GM18526 (cell line): Measurements from ENCODE around the gene MX1.
A peak's percentile ranks its signal among the peaks of the same experiment; 100 is the strongest.

Experiments
- POLR2A ChIP-seq: IDR thresholded peaks from 3 replicates; pipeline ENCODE4 v1.6.1; 2011; ENCODE audit not compliant: insufficient read length; ENCODE audit errors: extremely low read depth

MX1 gene

DNA sequence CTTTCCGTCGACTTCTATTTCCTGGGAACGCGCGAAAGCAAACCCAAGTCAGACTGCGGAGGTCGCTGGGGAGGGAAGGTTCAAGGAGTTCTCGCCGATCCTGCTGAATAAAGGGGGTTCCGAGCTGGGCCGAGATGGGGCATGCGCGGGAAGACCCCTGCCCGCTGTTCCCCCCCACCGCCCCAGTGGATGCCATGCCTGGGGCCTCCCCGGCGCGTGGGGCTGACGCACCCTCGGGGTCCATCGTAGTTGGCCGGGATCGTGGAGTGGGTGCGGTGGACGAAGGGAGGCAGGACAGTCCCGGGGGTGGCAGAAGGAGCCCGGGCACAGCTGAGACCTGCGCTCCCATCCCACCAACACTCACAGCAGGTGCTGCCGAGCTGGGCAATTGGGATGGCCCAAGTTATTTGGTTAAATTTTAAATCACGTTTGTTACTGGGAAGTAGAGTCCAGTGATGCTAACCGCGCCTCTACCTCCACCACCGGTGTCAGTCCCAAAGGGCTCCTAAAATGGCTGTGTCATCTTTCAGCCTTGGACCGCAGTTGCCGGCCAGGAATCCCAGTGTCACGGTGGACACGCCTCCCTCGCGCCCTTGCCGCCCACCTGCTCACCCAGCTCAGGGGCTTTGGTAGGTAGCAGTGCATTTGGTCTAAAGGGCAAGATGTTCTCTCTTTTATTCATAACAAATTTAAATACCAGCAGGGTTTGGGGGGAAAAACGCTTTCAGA lies 801 bp downstream of the MX1 start:
- peak; percentile 55 for TF ChIP-seq POLR2A

DNA sequence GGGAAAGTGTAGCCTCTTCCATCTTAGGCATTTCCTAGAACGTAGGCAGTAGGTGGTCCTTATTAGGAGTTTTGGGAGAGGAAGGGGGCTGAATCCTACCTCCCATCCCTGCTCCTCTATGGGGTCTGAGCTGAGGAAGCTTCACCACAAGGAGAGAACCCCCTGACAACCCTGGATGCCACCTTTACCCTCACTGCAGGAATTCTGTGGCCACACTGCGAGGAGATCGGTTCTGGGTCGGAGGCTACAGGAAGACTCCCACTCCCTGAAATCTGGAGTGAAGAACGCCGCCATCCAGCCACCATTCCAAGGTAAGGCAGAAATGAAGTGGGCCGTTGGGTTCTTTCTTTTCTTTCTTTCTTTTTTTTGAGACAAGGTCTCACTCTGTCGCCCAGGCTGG lies 1.5 kb downstream of the MX1 start:
- no peak for TF ChIP-seq POLR2A

DNA sequence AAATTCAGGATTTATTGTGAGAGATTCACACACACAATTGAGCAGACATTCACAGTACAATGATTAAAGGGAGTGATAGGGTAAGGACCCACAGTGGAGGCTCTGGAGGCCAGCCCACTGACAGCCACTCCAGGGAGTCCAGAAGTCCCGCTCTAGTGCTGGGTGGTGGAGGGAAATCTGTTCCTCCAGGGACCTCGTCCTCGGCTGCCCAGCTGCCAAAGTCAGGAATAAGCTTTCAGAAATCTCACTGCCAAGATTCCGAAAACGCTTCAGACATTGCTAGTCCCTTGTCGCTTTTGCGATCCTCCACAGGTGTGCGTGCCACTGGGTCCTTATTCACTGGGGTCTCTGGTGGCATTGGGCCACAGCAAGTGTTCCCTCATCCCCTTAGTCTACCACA lies 2.3 kb downstream of the MX1 start:
- peak; percentile 19 for TF ChIP-seq POLR2A

DNA sequence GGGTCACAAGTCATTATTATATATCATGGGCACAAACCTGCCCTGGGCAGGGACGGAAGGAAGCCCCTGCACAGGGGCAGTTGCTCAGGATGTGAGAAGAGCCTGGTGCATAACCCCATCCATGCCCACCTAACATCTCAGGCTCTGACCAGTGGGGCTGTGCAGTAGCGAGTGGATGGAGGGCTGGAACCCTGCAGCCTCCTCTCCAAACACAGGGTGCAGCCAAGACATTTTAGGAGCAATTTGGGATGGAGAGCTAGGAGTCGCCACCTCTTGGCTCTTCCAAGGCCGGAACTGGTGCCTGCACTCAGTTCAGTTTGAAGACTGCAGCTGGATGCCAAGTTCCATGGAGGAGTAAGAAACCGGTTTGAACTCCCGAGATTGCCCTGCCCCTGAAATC lies 2.8 kb downstream of the MX1 start:
- no peak for TF ChIP-seq POLR2A

DNA sequence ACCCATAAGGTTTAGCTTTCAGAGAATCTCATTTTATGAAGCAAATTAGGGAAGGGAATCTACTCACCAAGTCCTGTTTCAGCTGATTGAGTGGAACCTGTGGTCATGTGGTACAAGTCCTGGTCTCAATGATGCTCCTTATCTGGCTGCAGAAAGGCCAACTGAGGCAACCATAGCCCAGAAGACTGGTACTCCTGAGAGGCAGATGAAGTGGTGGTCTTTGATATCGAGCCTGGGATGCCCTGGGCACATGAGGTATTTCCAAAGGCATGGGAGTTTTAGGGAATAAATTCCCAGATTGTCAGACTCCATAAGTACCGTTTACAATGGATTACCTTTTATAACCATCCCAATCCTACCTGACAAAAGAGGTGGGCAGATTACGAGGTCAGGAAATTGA lies 3.3 kb downstream of the MX1 start:
- no peak for TF ChIP-seq POLR2A

DNA sequence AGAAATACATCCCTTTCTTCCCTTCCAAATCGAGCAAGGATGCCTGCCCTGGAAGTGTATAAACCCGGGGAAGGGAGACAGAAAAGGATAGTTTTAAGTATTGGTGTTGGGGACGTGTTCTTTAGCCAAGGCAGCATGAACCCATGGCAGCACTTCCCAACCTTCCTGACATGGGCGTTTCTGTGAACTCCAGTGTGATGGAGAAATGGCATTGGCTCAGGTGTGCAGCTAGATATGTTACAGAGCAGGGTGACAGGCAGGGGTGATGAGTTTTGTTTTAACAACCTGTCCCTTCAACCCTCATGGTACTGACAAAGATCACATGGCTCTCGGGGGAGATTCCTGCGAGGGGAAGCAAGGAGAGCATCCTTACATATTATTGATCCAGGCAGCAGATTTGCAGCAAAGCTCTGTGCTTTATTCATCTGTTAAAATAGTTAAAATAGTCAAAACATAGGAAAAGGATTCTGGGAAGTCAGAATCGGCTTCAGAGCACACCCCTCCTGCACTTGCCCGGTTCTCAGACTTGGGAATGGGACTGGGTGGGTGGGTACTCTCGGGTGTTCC lies 4.0 kb downstream of the MX1 start:
- no peak for TF ChIP-seq POLR2A

DNA sequence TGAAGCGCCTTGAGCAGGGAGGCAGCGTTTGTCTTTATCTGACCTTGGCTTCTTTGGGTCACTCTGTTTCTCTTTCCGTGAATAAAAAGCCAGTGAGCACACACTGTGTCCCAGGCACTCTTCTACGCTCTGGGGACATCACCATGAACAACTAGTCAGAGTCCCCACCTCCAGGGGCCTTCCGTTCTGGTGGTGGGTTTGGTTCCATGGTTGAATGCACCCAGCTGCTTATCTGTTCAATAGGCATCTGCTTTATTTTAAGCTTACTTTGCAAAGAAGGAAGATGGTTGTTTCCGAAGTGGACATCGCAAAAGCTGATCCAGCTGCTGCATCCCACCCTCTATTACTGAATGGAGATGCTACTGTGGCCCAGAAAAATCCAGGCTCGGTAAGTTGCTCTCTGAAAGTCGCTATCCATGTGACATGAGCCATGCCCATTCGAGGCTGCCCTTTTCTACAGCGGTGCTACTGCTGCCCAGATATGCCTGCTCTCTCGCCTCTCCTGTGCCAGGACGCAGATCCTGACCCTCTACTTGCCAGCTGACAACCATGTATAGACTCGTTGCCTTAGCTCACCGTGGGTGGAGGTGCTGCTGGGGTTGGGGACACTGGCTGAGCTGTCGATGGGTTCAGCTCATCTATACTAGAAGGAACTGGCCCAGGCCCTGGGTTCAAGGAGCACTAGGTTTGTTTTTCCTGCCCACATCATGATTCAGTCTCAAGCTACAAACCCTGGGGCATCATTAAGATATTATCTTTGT lies 5.9 kb downstream of the MX1 start:
- TF ChIP-seq POLR2A = peak; percentile 34

DNA sequence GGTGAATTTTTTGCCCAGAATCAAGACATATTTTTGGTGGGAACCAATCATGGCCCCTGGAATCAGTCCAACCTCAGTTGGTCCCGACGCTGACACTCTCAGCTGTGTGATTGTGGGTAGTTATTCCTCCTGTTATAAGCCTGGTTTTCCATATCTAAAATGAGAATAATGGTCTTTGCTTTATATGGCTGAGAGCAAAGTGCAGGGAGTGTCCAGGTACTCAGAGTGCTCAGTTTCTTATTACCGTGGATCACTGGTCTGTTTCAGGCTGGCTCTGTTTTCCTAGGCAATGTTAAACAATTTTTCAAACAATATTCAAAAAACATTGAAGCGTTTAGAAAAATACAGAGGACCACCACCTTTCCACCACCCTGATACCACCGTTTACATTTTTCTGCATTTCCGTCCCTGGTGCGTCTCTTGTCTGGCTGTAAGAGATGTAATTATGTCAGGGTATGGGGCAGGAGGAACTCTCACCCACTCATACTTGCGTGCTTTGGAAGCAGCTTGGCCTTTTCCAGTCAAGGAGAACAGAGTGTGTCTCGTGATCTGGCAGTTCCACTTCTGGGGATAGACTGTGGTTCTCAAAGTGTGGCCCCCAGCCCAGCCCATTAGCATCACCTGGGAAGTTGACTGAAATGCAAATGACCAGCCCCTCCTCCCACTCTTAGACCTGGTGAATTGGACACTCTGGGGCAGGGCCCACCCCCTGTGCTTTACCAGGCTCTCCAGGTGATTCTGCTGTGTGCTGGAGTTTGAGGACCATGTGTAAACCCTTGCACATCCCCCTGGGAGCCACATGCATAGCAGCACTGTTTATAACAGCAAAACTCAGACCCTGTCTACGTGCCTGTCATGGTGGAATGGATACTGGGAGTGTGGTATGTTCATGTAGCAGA lies 6.8 kb downstream of the MX1 start:
- no peak for TF ChIP-seq POLR2A

DNA sequence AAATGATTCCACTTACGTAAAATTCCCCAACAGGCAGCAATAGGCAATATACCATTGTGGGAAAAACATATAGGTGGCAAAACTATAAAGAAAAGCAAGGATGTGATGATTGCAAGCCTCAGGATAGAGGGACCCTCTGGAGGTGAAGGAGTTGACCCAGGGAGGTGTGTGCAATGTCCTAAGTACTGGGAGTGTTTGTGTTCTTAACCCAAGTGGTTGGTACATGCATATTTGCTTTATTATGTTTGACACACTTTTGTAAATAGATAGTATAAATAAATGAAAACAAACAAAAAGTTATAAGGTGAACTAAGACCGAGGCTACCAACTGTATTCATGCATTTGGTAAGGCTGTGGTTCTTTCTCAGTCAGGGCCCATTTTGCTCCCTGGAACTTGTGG lies 7.5 kb downstream of the MX1 start:
- TF ChIP-seq POLR2A = no peak

DNA sequence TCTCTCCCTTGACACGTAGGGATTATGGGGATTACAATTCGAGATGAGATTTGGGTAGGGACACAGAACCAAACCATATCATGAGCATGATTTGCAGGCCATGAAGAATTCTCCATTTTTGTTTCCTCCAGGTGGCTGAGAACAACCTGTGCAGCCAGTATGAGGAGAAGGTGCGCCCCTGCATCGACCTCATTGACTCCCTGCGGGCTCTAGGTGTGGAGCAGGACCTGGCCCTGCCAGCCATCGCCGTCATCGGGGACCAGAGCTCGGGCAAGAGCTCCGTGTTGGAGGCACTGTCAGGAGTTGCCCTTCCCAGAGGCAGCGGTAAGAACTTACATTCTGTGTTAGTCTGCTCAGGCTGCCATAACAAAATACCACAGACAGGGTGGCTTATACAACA lies 9.7 kb downstream of the MX1 start:
- TF ChIP-seq POLR2A = no peak

DNA sequence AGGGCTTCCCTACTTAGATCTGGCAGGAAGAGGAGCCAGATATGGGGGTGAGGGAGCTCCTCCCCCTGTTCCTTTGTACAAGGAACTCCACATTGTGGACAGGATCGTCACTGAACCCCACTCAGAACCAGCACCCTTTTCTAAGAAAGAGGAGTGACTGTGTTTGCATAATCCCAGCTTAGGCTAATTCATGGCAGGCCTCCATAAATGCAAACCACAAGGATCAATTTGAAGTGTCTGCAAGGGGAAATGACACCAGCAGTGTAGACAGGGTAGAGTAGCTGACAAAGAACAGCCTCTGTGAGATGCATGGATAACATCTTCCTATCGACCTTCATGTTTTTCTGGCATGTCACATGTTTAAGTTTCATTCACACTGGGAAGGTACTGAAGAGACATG lies 11.7 kb downstream of the MX1 start:
- no peak for TF ChIP-seq POLR2A

DNA sequence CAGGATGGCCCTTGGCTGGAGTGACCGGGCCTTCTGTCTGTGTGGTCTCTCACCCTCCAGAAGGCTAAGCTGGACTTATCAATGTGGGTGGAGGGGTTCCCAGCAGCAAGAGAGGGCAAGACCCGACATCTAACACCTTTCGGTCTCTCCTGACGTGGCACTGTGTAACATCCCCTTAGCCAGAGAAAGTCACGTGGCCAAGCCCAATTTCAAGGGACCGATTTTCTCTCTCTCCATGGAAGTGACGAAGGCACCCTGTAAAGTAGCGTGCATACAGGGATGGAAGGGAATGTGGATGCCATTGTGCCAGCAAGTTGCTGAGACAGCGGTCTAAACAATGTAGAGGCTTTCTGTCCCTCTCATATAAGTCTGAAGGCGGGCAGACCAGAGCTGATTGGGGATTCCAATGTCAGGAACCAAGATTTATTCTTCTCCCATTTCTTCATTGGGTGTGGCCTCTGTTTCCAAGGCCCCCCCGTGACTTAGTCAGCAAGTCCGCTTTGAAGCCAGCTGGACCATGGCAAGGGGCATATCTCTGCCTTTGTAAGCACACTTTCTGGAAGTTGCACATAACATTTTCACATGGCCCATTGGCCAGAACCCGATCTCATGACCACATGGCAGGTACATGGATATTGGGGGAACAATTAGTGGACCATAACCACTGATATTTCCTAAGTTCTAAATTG lies 12.5 kb downstream of the MX1 start:
- TF ChIP-seq POLR2A = no peak

DNA sequence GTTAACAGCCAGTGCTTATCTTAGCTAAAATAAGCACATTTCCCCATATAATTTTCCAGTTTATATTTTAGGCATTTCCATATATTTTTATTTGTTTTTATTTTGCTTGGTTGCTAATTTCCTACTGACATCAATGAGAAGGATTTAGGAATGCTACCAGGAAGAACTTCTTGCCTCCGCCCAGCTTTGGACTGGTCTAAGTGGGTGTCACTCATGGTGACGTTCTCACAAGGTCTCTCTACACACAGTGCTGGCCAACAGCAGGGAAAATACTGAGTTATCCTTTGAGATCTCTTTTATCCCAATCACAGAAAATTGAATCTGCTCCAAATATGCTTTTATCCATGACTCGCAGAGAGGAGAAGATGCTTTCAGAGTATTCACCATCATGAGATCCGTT lies 13.2 kb downstream of the MX1 start:
- no peak for TF ChIP-seq POLR2A

DNA sequence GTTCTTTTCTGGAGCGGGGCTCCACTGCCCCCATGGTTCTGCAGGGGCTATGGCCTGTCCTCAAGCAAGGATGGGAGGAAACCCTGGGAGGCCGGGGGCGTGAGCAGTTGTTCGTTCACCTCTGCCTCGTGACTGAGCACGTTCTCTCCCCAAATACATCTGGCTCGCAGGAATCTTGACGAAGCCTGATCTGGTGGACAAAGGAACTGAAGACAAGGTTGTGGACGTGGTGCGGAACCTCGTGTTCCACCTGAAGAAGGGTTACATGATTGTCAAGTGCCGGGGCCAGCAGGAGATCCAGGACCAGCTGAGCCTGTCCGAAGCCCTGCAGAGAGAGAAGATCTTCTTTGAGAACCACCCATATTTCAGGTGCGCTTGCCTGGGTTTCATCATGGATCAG lies 15.5 kb downstream of the MX1 start:
- TF ChIP-seq POLR2A = no peak
